ENCODE measurements around the gene HMGXB3.

DNA sequence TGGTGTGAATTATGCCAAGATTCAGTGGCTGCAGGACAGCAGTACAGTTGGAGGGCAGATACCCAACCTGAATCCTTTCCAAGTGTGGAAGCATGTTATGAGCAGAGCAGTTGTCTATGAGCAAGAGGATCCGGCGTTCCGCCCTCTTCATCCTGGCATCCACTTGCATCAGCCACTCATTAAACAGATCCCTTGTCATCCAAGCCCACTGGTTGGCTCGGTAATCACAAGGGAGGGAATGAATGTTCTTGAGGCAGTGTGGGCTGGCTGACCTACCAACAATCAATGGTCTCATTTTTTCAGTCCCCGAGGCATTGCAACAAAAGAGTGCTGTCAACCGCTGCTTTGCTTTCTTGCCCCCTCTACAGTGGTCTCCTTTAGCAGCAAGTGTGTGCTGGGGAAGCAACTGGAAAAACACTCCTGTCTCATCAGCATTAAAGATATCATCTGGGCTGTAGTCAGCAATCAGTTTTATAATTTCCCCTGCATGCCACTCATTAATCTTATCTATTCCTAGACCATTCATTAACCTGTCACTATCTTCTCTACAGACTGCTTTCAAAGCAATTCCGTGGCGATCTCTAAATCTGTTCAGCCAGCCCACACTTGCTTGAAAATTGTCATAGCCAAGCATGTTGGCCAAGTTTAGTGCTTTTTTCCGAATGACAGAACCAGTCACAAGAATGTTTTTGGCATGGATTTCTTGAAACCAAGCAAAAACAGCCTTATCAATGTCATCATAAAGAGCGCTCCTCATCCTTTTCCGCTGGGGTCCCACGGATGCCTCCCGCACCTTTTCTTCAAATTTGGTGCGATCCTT lies 4.9 kb upstream of the HMGXB3 start:
- TF ChIP-seq YY1 (IDR thresholded peaks at IDR 0.05; ENCODE audit: insufficient read depth, insufficient read length) (no peak), ZNF274 (IDR thresholded peaks at IDR 0.05; ENCODE audit: low read depth, low read length) (no peak), SUZ12 (IDR thresholded peaks at IDR 0.05; ENCODE audit: extremely low read depth, insufficient read depth, insufficient read length) (no peak)

Measured in NT2/D1 (cell line).